AG10803 (cell line): ENCODE measurements around the gene NUSAP1.
"Not testable (repeated sequence)": the region's sequence is repeated elsewhere in the genome, so short reads cannot be mapped to it uniquely, and the experiment has no call there.

Source experiments
- DNase-seq: peaks from one replicate; pipeline ENCODE4 v3.0.0; 2010; ENCODE audit warnings: low read depth
- H3K4me3 ChIP-seq: 2 replicates; pipeline ENCODE4 v1.5.1; 2011; ENCODE audit warnings: mild to moderate bottlenecking, low read length, control low read depth
- CTCF ChIP-seq: conservative IDR thresholded peaks from 2 replicates; pipeline ENCODE4 v1.5.1; 2011; ENCODE audit warnings: mild to moderate bottlenecking, low read length, control low read depth, inconsistent platforms

Gene NUSAP1

GRCh38 chr15:41307679-41308078 lies 25.0 kb upstream of the NUSAP1 start:
- no peak for DNase-seq
- H3K4me3 ChIP-seq: no peak overlapping the region
- no peak for TF ChIP-seq CTCF

GRCh38 chr15:41309226-41309905 lies 23.3 kb upstream of the NUSAP1 start:
- DNase-seq: no peak
- H3K4me3 ChIP-seq: no peak overlapping the region
- no peak for TF ChIP-seq CTCF

GRCh38 chr15:41320805-41321330 lies 11.8 kb upstream of the NUSAP1 start:
- not testable (repeated sequence) for H3K4me3 ChIP-seq, DNase-seq

- H3K4me3 ChIP-seq: no peak overlapping the region
- no peak for TF ChIP-seq CTCF
- DNase-seq: no peak
These were observed 9.1 kb upstream of the NUSAP1 start for GRCh38 chr15:41323611-41324010.

GRCh38 chr15:41331281-41331680 lies 1.4 kb upstream of the NUSAP1 start:
- peak overlapping the region; percentile 98; the same call in 1 of the 2 replicates for H3K4me3 ChIP-seq
- DNase-seq: no peak
- no peak for TF ChIP-seq CTCF

- TF ChIP-seq CTCF: peak; percentile 76
- peak; percentile 49 for DNase-seq
- H3K4me3 ChIP-seq: peak overlapping the region; percentile 98
These were observed 868 bp upstream of the NUSAP1 start for GRCh38 chr15:41331833-41332193.

GRCh38 chr15:41333026-41333562 lies 413 bp downstream of the NUSAP1 start:
- peak overlapping the region; percentile 98 for H3K4me3 ChIP-seq
- no peak for DNase-seq
- no peak for TF ChIP-seq CTCF
